ENCODE results near the gene DNMT1. TPM values are rescaled to one million over a fixed set of nuclear protein-coding genes. Genes with fewer than 3 reads are reported as not detected.

The DNMT1 gene
- polyA plus RNA-seq, 3 donors, result 17.6 to 72.5 (median 19.0) TPM

GRCh38 chr19:10214784-10215183, 20.0 kb upstream of the DNMT1 start:
- no peak for DNase-seq
- Histone ChIP-seq H3K27me3 (ENCODE audit: control insufficient read depth in 2 of 2, insufficient read depth in 2 of 2, low read length in 2 of 2) (no peaks in the 10 kb centered on the region), H3K27ac (ENCODE audit: low read depth in 1 of 2, low read length in 2 of 2) (no peak overlapping the region), H3K4me3 (replicated peaks in 1 of 3; ENCODE audit: low read depth in 2 of 3, low read length in 3 of 3) (no peak overlapping the region), H3K4me2 (replicated peaks; ENCODE audit: extremely low read depth, low read length, poor library complexity, severe bottlenecking) (no peak overlapping the region), H3K36me3 (replicated peaks in 1 of 2; ENCODE audit: control insufficient read depth in 1 of 2, insufficient read depth in 2 of 2, low read length in 2 of 2) (no peaks in the 10 kb centered on the region), H3K4me1 (ENCODE audit: control insufficient read depth in 1 of 2, insufficient read depth in 2 of 2, low read length in 2 of 2) (peaks cover 22 to 25% of the 10 kb centered on the region in 2 donors), H3K9ac (ENCODE audit: insufficient read depth, low read length, poor library complexity, severe bottlenecking) (no peak overlapping the region), H3K9me3 (replicated peaks in 1 of 2; ENCODE audit: control insufficient read depth in 1 of 2, insufficient read depth in 1 of 2, low read length in 2 of 2) (no peaks in the 10 kb centered on the region), H4K20me1 (ENCODE audit: insufficient read depth, low read length) (no peaks in the 10 kb centered on the region), H2AFZ (ENCODE audit: insufficient read depth, low read depth, low read length, poor library complexity, severe bottlenecking) (no peak overlapping the region), H3K79me2 (ENCODE audit: insufficient read depth, low read length) (no peaks in the 10 kb centered on the region)
- TF ChIP-seq CTCF (IDR thresholded peaks at IDR 0.05), result no peak
- no peaks in the 10 kb centered on the region for H3K9me3 Mint-ChIP-seq
- peaks cover 0 to 5% (median 1%) of the 10 kb centered on the region in 3 donors for H3K27me3 Mint-ChIP-seq (ENCODE audit: low read depth in 3 of 3)
- H3K27ac Mint-ChIP-seq, result no peak overlapping the region
- intact Hi-C loops (cut with micrococcal nuclease), result no loop called here
- no peaks in the 10 kb centered on the region for H3K36me3 Mint-ChIP-seq
- 100% methylated on average over 1 of the region's 5 CpGs for WGBS (ENCODE audit: insufficient coverage)
- H3K4me1 Mint-ChIP-seq, result peaks cover 20% of the 10 kb centered on the region
- H3K4me3 Mint-ChIP-seq, result no peak overlapping the region

GRCh38 chr19:10211691-10212090, 16.9 kb upstream of the DNMT1 start:
- Histone ChIP-seq H3K4me1 (ENCODE audit: control insufficient read depth in 1 of 2, insufficient read depth in 2 of 2, low read length in 2 of 2) (peaks cover 34% of the 10 kb centered on the region in 2 donors), H3K36me3 (replicated peaks in 1 of 2; ENCODE audit: control insufficient read depth in 1 of 2, insufficient read depth in 2 of 2, low read length in 2 of 2) (no peaks in the 10 kb centered on the region), H2AFZ (ENCODE audit: insufficient read depth, low read depth, low read length, poor library complexity, severe bottlenecking) (no peak overlapping the region), H3K9ac (ENCODE audit: insufficient read depth, low read length, poor library complexity, severe bottlenecking) (no peak overlapping the region), H3K79me2 (ENCODE audit: insufficient read depth, low read length) (no peaks in the 10 kb centered on the region), H3K27me3 (ENCODE audit: control insufficient read depth in 2 of 2, insufficient read depth in 2 of 2, low read length in 2 of 2) (no peaks in the 10 kb centered on the region), H3K27ac (ENCODE audit: low read depth in 1 of 2, low read length in 2 of 2) (no peak overlapping the region), H3K4me3 (replicated peaks in 1 of 3; ENCODE audit: low read depth in 2 of 3, low read length in 3 of 3) (no peak overlapping the region), H3K4me2 (replicated peaks; ENCODE audit: extremely low read depth, low read length, poor library complexity, severe bottlenecking) (peak overlapping the region; percentile 31), H3K9me3 (replicated peaks in 1 of 2; ENCODE audit: control insufficient read depth in 1 of 2, insufficient read depth in 1 of 2, low read length in 2 of 2) (peaks cover 4 to 6% of the 10 kb centered on the region in 2 donors), H4K20me1 (ENCODE audit: insufficient read depth, low read length) (no peaks in the 10 kb centered on the region)
- Mint-ChIP-seq H3K9me3 (peaks cover 5 to 10% (median 7%) of the 10 kb centered on the region in 7 donors), H3K36me3 (peaks cover 0 to 3% of the 10 kb centered on the region in 2 donors), H3K4me3 (peak overlapping the region in 1 of 2 donors; percentile 69), H3K27me3 (ENCODE audit: low read depth in 3 of 3) (peaks cover 0 to 6% (median 4%) of the 10 kb centered on the region in 3 donors), H3K27ac (no peak overlapping the region), H3K4me1 (peaks cover 30% of the 10 kb centered on the region)
- intact Hi-C loops (cut with micrococcal nuclease), result no loop called here
- TF ChIP-seq CTCF (IDR thresholded peaks at IDR 0.05), result no peak
- WGBS (ENCODE audit: insufficient coverage), result 92% methylated on average over 6 of the region's 6 CpGs
- DNase-seq, result no peak

All from CD14-positive monocyte (primary cell).